COLO668 (cell line): Measurements from ENCODE around the gene IDUA.

Experiments used
- DNase-seq: peaks from one replicate; lab custom pipeline; 2025; ENCODE audit not compliant: unreplicated experiment; lab: John Stamatoyannopoulos, UW

IDUA gene

DNA sequence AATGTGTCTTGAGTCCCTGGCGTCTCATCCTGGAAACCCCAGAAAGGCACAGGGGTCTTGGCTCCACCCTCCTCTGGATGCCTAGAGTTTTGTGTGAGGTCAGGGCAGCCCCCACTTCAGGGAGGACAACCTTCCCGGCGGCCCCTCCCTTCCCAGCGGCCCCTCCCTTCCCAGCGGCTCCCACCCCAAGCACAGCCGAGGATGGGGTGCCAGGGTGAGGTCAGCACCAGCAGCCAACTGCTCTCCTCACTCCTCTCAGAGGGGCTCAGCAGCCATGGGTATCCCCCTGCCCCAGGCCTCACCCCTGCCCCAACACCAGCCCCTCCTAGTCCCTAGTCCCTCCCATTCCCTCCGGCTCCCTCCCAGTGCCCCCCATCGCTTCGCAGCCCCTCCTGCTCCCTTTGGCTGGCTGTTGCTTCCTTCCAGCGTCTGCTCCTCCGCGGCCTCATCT lies 30.9 kb upstream of the IDUA start:
- no peak for DNase-seq

DNA sequence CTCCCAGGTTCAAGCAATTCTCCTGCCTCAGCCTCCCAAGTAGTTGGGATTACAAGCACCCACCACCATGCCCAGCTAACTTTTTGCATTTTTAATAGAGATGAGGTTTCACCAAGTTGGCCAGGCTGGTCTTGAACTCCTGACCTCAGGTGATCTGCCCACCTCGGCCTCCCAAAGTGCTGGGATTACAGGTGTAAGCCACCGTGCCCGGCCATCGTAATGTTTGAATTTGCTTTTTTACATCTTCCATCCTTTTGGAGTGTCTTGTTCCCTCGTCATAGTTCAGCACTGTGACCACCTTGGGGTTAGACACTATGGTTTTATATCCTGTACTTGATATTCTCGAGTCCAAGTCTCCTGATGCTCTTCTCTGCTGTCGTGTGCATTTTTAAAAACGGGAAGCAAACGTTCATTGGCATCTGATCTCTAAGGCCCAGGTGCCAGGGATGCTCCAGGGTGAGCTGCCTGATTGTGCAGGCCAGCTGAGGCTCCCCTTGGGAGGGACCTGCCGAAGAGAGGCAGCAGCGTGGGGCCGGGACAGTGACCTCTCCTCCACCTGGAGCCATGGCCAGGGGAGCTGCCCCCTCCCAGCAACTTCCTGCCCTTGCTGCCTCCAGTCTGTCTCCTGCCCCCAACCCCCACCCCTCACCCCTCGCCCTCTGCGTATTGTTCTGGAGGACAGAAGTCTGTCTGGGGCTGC lies 30.2 kb upstream of the IDUA start:
- no peak for DNase-seq

DNA sequence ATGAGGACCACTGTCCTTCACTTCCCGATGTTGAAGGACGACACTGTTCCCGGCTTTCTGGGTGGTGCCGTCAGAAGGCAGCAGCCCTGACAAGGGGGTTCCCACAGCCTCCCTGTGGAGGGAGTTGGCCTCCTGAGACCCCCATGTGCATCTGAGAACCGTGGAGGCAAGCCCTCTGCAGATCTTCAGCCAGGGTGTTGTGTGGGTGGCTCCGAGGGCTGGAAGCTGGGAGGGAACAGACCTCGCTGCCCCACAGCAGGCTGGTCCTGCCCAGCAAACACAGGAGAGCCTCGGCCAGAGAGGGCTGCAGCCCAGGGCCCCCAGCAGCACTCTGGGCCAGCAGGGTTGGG lies 29.6 kb upstream of the IDUA start:
- DNase-seq = no peak

DNA sequence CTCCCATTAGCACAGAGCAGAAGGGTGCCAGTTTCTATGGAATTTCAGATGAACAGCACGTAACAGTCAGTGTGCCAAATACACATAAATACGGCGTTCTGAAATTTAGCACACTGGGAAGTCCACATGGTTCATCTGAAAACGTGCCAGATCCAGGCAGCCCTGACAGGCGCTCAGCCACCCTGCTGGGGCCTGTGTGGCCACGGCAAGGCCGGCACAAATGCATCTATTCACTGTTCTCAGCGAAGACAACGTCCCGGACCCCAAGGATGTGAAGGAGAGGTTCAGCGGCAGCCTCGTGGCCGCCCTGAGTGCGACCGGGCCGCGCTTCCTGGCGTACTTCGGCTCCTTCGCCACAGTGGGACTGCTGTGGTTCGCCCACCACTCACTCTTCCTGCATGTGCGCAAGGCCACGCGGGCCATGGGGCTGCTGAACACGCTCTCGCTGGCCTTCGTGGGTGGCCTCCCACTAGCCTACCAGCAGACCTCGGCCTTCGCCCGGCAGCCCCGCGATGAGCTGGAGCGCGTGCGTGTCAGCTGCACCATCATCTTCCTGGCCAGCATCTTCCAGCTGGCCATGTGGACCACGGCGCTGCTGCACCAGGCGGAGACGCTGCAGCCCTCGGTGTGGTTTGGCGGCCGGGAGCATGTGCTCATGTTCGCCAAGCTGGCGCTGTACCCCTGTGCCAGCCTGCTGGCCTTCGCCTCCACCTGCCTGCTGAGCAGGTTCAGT lies 29.1 kb upstream of the IDUA start:
- no peak for DNase-seq

DNA sequence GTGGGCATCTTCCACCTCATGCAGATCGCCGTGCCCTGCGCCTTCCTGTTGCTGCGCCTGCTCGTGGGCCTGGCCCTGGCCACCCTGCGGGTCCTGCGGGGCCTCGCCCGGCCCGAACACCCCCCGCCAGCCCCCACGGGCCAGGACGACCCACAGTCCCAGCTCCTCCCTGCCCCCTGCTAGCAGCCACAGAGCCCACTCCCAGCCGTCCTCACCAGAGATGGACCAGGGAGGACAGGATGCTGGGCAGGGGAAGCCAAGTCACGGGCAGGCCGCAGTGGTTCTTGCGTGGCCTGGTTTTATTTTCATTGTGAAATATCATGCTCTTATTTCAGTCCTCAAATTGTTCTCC lies 28.6 kb upstream of the IDUA start:
- DNase-seq = no peak

DNA sequence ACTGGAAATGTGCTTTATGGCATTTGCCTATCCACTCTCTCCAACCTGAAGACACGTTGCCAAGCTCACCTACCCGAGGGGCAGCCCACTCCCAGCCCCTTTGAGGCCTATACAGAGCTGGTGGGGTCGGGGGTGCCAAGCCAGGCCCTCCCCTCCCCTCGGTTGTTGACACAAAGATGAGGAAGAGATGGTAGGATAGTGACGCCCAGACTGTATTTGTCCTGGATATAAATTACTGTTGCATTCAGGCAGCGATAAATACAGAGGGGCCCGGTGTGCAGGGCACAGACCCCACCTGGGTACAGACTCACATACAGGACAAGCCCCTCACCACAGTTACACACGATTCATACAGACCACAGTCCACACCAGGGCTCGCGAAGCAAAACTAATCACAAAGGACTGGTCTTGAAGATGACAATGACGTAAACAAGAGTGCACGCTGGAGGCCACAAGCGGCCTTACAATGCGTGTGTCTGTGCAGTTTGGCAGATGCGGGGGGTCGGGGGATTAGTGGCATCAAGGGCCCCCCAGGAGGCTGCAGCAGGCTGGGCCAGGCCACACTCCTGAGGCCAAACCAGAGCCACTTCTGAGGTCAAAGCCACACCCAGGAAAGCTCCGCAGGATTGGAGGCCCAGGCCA lies 28.0 kb upstream of the IDUA start:
- DNase-seq = no peak

DNA sequence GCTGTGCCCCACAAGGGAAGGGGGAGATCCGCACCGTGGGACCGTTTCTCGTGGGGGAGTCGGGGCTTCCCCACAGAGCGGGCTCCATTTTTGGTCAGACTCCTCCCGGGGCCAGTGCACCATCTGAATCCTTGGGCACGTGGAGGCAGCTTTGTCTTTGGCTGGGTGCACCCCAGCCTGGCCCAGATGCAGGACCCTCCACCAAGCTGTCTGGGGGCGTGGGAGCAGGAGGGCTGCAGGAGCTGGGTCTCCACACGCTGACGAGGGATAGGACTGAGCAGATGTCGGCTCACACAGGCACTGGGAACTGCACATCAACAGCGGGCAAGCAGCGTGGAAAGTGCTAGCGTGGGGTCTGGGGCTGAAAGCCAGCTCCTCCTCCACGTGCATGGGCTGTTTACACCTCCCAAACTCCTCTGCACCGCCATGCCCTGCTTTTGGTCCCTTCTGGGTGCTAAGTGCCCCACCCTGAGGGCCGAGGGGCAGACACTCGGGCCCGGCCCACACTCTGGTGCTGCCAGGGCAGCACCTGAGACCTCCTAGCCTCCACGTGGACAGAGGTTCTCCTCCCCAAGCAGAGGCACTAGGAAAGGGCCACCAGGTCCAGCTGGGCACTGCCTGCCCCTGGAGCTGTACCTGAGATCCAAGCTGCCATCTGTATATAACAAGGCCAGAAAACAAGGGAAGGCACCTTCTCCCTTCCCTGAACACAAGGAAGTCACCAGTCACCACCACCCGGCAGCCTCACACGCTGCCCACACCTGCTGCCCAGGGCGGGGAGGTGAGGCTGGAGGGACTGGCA lies 27.3 kb upstream of the IDUA start:
- no peak for DNase-seq

DNA sequence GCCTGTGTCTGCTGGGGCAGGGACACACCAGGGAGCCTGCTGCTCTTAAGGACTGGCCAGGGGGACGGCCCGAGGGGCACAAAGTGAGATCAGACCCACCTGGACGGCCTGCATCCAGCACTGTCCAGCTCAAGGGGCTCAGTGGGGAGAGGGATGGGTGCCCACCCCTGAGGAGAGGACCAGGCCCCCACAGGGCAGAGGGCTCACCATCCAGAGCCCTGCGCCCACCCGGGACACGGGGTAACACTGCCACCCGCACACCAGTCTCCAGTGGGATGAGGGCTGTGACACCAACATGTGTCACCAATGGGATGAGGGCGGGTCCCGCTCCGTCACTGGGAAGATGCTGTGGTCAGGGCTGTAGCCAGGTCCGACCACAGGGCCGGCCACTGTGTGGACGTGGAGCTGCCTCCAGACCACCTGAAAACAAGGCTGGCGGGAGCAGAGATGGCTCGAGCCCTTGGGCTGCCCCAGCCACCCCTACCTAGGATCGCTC lies 26.7 kb upstream of the IDUA start:
- no peak for DNase-seq

DNA sequence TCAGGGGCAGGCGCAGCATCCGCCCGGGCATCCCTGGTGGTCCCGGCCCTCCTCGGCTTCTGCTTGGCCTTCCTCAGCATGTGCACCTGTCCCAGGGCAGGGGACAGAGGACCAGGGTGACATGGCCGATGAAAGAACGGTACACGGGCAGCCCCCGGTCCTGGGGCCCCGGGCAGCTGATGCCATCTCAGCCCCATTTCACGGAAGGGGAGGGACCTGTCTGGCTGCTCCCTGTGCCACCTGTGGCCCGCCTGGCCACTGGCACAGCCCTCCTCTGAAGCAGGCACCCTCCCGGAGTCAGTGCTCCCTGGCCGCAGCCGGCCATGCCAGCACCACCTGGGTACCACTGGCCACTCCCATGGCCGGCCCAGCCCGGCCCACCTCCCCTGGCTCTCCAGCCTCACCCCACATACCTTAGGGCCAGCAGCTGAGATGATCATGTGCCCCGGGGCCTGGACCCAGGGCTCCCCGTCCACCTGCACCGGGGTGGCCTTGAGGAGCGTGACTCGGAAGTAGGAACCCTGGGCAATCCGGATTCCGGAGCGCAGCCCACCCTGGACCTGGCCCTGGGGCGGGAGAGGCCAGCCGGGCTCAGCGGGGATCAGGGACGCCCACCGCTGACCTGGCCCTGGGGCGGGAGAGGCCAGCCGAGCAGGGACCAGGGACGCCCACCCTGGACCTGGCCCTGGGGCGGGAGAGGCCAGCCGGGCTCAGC lies 26.1 kb upstream of the IDUA start:
- no peak for DNase-seq

DNA sequence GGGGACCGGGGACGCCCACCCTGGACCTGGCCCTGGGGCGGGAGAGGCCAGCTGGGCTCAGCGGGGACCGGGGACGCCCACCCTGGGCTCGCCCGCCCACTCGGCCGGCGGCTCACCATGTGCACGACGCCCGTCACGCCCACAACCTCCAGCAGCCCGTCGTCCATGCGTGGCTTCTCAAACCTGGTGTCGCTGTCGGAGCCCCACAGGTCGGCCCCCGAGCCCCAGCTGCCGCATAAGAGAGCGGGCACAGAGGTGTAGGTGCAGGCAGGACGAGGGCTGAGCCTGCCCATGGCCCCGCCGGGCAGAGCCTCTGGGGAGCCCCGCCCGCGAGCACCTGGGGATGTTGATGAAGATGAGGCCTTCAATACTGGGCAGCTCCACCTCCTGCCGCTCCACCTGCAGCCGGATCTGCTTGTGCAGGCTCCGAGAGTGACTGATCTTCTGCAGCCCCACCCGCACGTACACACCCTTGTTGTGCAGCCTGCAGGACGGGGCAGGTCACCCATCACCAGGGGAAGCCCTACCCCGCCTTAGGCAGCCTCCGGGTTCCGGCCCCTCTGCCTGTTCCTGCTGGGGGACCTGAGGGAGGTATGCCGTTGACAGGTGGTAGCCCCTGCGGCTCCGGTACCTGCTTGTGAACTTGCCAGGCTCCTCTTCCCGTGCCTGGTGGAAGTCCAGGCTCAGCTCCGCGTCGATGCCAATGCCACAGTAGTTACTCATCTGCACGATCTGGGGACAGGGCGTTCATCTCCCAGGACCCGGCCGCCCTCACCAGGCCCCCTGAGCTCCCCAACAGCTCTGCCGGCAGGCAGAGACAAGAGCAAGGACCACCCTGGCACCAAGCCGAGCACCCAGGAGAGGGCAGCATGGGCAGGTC lies 25.3 kb upstream of the IDUA start:
- DNase-seq = peak; percentile 61

DNA sequence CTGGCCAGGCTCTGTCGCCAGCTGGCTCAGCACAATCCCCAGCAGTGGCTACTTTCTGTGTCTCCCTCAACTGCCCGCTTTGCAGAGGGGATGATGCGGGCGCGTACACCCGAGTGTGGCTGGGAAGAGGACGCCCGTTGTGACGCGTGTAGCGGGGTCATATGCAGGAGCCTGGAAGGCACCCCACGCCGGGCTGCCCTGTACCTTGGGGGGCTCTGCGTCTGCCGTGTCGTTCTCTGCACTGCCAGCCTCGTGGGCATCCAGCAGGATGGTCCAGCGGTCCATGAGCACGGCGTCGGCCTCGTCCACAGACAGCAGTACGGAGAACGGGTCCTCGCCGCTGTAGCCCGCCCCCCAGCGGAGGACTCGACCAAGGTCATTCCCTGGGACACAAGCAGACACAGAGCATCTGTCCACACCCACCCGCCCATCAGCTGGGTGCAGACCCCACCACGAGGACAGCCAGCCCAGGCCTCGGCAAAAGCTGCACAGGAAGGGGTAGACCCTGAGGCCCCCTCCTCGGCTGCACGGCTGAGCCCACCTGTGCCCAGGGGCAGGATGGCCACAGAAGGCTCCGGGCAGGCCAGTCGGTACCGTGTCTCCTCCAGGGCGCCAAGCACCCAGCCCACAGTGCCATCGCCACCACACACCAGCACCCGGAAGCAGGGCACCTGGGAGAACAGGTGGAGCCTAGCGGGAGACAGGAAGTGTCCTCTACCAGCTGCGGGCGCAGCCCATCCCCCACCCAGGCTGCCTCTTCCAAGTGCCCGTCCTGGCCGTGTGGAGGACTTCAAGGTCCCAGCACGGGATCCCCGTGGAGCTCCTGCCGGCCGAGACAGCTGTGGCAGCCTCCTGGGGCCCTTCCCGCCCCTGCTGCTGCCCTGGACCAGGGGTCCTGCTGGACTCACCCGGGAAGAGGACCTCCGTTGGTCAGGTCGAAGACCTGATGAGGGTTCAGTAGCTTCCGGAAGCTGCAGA lies 24.3 kb upstream of the IDUA start:
- peak; percentile 93 for DNase-seq

DNA sequence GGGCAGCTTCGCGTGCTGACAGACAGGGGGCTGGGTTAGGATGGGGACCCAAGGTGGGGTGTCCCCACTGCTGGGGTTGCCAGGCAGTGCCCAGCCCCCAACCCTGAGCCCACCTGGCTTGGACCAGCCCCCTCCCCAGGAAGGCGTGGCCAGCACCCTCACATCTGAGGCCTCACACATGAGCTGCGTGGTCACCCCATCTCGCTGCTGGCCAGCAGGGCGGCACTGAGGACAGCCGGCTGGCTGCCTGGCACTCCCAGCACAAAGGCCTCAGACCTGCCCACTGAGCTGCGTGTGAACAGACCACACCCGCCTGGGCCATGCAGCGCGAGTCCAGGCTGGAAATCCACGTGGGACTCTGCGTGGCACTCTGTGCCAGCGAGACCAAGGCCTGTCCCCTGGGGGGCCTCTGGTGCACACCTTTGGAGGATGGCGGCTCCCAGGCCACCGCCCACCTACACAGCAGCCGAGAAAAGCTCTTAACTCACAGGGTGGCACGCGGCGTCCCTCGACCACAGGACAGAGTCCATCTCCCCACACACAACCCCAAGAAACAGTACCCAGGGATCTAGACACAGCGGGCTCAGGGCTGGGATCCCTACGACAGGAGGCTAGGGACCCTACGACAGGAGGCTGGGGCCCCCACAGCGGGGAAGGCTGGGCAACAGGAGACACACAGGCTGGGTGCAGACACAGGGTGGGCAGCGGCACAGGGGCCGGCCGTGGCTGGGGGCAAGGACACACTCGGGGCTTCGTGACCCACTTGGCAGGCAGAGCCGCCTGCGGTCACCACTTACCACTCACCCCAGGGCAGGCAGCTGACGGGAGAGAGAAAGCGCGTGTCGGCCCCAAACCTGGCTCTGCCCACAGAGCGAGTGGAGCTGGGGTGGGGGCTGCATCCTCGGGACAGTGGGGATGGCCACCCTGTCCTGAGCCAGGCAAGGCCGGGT lies 23.3 kb upstream of the IDUA start:
- peak; percentile 39 for DNase-seq

DNA sequence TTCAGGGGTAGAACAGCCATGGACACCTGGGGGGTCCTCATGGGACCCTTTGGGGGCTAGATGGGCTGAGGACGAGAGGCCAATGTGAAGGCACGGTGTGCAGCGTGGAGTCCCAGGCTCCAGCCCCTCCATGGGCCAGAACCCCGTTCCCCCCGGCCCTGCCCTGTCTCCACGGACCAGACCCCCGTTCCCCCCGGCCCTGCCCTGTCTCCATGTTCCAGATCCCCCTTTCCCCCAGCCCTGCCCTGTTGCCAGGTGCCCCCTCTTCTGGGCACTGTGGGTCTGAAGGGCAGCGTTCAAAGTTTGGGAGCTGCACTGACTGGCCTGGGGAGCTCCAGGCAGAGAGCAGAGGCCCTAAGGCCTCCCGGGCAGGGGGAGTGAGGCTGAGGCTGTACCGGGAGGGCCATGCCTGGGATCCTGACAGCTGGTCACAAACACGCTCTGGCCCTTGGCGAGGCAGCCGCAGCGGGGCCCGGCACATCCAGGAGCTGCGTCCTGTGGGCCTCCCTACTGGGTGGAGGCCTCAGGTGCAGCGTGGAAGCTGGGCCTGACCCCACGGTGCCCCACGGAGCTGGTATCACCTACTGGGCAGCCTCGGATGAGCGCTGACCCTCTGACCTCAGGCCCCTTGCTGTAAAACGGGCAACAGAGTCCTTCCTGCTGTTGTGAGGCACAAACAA lies 22.4 kb upstream of the IDUA start:
- DNase-seq = no peak

DNA sequence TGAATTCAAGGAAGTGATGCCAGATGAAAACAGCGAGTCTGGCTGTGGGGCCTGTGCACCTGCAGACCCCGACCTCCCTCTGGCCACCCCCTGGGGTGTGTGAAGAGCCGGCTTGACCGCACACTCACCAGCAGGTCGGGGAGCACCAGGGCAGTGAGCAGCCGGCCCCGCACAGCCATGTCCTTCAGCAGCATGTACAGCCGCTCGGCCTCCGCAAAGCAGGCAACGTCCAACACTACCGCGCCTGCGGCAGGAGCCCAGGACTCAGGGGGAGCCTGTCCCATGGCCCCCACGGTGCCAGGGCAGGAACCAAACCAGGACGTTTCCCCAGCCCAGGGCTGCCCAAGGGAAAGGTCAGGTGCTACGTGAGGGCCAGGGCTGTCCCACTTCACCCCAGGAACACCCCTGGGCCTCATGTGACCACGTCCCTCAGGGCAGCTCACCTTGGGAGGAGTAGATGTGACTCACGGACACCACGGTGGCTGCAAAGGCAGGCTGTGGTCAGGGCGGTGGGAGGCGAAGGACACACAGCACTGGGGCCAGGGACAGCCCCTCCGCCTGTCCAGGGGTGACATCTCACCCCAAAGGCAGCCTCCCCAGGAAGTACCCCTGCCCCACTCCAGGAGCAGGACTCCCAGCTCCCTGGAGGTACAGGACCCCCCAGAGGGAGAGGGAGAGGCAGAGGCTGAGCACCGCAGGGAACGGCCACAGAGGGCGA lies 21.6 kb upstream of the IDUA start:
- DNase-seq = no peak

DNA sequence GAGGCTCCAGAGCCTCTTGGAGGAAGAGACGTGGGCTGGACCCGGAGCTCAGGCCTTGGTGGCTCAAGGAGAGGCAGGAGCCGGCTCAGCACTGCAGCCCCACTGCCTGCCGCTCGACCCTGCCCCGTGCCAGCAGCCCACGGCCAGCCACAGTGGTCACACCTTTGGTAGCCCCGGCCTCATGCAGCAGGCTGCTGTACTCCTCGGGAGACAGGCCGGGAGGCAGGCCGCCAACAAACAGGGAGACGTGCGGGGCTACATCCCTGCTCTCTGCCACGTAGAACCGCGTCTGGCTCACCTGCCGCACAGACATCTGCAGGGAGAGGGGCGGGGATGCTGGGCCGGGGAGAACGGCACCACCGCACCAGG lies 21.1 kb upstream of the IDUA start:
- no peak for DNase-seq
